ENCODE measurements around the gene GIT1. TPM values are rescaled to one million over a fixed set of nuclear protein-coding genes. Genes with fewer than 3 reads are reported as not detected.

GIT1 gene
- total and polyA plus RNA-seq, 2 of the 13 experiments (the other 11 are each of a cell fraction or from before 2014, with no cell fraction given): 14.2 to 30.8 TPM

DNA sequence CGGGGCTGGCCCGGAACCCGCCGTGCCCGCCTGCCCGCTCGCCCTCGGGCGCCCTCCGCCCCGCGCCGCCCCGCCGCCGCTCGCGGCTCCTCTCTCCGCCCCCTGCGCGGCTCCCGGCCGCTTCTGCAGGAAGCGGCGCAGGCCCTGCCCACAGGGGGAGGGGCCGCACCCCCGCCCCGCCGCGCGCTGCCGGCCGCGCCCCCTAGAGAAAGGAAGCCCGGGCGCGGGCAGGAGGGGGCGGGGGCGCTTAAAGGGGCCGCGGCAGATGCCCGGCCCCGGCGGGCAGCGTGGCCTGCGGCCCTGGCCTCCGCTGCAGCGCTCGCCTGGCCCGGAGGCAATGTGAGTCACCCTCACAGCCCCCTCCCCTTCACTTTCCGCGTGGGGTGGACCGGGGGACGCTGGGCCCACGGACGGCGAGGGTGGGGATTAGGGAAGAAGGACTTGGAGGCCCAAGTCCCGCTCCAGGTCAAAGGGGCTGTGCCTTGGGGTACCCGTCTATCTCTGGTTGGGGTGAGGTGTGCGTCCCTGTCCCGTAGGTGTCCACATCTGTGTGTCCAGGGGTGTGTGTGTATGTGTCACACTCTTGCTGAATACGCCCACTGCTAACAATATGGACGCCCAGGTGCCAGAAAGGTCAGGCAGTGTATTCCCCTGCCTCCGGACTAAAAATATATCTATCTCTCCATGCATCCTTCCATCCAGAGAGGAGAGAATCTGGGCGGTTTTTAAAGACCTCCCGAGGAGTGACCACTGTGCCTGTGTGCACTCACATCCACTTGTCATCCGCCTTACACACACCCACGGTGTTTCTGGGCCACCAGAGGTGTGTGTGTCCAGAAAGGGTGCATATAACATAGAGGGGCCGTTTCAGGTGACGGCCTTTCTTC is at the start of gene GIT1 (continued):
- TF ChIP-seq, protein P1, sequence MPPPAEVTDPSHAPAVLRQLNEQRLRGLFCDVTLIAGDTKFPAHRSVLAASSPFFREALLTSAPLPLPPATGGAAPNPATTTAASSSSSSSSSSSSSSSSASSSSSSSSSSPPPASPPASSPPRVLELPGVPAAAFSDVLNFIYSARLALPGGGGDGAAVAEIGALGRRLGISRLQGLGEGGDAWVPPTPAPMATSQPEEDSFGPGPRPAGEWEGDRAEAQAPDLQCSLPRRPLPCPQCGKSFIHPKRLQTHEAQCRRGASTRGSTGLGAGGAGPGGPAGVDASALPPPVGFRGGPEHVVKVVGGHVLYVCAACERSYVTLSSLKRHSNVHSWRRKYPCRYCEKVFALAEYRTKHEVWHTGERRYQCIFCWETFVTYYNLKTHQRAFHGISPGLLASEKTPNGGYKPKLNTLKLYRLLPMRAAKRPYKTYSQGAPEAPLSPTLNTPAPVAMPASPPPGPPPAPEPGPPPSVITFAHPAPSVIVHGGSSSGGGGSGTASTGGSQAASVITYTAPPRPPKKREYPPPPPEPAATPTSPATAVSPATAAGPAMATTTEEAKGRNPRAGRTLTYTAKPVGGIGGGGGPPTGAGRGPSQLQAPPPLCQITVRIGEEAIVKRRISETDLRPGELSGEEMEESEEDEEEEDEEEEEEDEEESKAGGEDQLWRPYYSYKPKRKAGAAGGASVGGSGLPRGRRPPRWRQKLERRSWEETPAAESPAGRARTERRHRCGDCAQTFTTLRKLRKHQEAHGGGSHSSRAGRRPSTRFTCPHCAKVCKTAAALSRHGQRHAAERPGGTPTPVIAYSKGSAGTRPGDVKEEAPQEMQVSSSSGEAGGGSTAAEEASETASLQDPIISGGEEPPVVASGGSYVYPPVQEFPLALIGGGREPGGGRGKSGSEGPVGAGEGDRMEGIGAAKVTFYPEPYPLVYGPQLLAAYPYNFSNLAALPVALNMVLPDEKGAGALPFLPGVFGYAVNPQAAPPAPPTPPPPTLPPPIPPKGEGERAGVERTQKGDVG (CRISPR knock-in tag; IDR thresholded peaks at IDR 0.05; ENCODE audit: borderline replicate concordance): no peak
- TF ChIP-seq, protein P2, sequence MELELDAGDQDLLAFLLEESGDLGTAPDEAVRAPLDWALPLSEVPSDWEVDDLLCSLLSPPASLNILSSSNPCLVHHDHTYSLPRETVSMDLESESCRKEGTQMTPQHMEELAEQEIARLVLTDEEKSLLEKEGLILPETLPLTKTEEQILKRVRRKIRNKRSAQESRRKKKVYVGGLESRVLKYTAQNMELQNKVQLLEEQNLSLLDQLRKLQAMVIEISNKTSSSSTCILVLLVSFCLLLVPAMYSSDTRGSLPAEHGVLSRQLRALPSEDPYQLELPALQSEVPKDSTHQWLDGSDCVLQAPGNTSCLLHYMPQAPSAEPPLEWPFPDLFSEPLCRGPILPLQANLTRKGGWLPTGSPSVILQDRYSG (CRISPR knock-in tag; IDR thresholded peaks at IDR 0.05): no peak
- TF ChIP-seq GABPB1 (CRISPR knock-in tag; IDR thresholded peaks at IDR 0.05) (peak; percentile 58; the same call in 1 of the 2 replicates), ZNF777 (CRISPR knock-in tag; IDR thresholded peaks at IDR 0.05) (no peak), PAX8 (CRISPR knock-in tag; IDR thresholded peaks at IDR 0.05; ENCODE audit: borderline replicate concordance) (no peak; the same call in 1 of the 2 replicates), ZKSCAN5 (CRISPR knock-in tag; IDR thresholded peaks at IDR 0.05) (no peak), HNRNPK (IDR thresholded peaks at IDR 0.05; ENCODE audit: low read depth, low read length, poor library complexity, severe bottlenecking) (no peak), ZNF670 (CRISPR knock-in tag; IDR thresholded peaks at IDR 0.05; ENCODE audit: borderline replicate concordance) (no peak), ZZZ3 (CRISPR knock-in tag; IDR thresholded peaks at IDR 0.05; ENCODE audit: borderline replicate concordance) (no peak), ZMYM3 (CRISPR knock-in tag; IDR thresholded peaks at IDR 0.05) (no peak), GZF1 (CRISPR knock-in tag; IDR thresholded peaks at IDR 0.05) (no peak), SAP130 (CRISPR knock-in tag; IDR thresholded peaks at IDR 0.05; ENCODE audit: low read depth) (peak; percentile 61), NCOR1 (IDR thresholded peaks at IDR 0.05; ENCODE audit: borderline replicate concordance, low read length) (no peak), PHF5A (CRISPR knock-in tag; IDR thresholded peaks at IDR 0.05; ENCODE audit: low read depth, unreplicated experiment) (peak; percentile 25), ZNF619 (CRISPR knock-in tag; IDR thresholded peaks at IDR 0.05) (no peak), RBAK (CRISPR knock-in tag; IDR thresholded peaks at IDR 0.05) (no peak), HOXA3 (CRISPR knock-in tag; IDR thresholded peaks at IDR 0.05) (no peak; the same call in 1 of the 2 replicates), ZNF484 (CRISPR knock-in tag; IDR thresholded peaks at IDR 0.05; ENCODE audit: borderline replicate concordance, low read depth) (no peak), NONO (IDR thresholded peaks at IDR 0.05) (no peak), NONO (CRISPR knock-in tag; conservative IDR thresholded peaks at IDR 0.05) (no peak), TP53 (CRISPR knock-in tag; conservative IDR thresholded peaks at IDR 0.05) (no peak), SNAI1 (CRISPR knock-in tag; IDR thresholded peaks at IDR 0.05; ENCODE audit: borderline replicate concordance) (no peak)
- TF ChIP-seq, protein P3, sequence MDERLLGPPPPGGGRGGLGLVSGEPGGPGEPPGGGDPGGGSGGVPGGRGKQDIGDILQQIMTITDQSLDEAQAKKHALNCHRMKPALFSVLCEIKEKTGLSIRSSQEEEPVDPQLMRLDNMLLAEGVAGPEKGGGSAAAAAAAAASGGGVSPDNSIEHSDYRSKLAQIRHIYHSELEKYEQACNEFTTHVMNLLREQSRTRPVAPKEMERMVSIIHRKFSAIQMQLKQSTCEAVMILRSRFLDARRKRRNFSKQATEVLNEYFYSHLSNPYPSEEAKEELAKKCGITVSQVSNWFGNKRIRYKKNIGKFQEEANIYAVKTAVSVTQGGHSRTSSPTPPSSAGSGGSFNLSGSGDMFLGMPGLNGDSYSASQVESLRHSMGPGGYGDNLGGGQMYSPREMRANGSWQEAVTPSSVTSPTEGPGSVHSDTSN (CRISPR knock-in tag; IDR thresholded peaks at IDR 0.05): no peak
- TF ChIP-seq, protein P4, sequence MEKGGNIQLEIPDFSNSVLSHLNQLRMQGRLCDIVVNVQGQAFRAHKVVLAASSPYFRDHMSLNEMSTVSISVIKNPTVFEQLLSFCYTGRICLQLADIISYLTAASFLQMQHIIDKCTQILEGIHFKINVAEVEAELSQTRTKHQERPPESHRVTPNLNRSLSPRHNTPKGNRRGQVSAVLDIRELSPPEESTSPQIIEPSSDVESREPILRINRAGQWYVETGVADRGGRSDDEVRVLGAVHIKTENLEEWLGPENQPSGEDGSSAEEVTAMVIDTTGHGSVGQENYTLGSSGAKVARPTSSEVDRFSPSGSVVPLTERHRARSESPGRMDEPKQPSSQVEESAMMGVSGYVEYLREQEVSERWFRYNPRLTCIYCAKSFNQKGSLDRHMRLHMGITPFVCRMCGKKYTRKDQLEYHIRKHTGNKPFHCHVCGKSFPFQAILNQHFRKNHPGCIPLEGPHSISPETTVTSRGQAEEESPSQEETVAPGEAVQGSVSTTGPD (CRISPR knock-in tag; IDR thresholded peaks at IDR 0.05): no peak
